ENCODE data around the gene IGF2R. TPM values are rescaled to one million over a fixed set of nuclear protein-coding genes. Genes with fewer than 3 reads are reported as not detected.

IGF2R gene
- total RNA-seq, 1 donor from 2014 or later: 35.1 TPM

DNA sequence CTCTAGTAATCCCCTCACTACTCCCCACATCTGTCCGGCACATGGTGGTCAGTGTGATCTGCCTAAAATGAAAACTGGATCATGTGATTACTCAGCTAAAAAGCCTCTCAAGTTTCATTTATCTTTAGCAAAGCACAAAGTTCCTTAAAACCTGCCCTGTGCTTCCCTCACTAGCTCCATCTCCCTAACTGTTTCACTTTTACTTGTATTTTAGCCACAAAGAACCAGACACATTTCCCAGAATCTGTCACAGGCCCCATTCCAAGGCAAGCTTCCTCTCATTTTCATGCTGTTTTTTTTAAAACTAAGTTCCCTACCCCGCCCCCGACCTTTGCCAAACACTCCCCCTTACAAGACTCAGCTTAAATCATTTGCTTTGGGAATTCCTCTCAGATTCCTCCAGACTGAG, 8.9 kb upstream of the IGF2R start:
- Histone ChIP-seq H2AFZ (replicated peaks) (no peak overlapping the region), H3K4me3 (no peak overlapping the region), H3K27me3 (peaks cover 36% of the 10 kb centered on the region), H3K36me3 (no peaks in the 10 kb centered on the region), H4K20me1 (ENCODE audit: low read depth) (no peaks in the 10 kb centered on the region), H3K27ac (no peak overlapping the region), H3K9ac (no peak overlapping the region), H3K4me1 (no peaks in the 10 kb centered on the region), H3F3A (ENCODE audit: low read depth) (no peaks in the 10 kb centered on the region), H3K79me2 (ENCODE audit: low read depth) (no peaks in the 10 kb centered on the region), H3K4me2 (no peak overlapping the region), H3K9me3 (ENCODE audit: low read depth) (no peaks in the 10 kb centered on the region)
- peaks cover 7% of the 10 kb centered on the region for H3K27me3 Mint-ChIP-seq (ENCODE audit: insufficient read depth, low read depth)
- H3K4me1 Mint-ChIP-seq: no peaks in the 10 kb centered on the region
- no peaks in the 10 kb centered on the region for H3K36me3 Mint-ChIP-seq
- DNase-seq (ENCODE audit: low spot score): no peak
- H3K27ac Mint-ChIP-seq: peak overlapping the region; percentile 3
- no peak overlapping the region for H3K4me3 Mint-ChIP-seq
- no peaks in the 10 kb centered on the region for H3K9me3 Mint-ChIP-seq
- TF ChIP-seq, protein P1, sequence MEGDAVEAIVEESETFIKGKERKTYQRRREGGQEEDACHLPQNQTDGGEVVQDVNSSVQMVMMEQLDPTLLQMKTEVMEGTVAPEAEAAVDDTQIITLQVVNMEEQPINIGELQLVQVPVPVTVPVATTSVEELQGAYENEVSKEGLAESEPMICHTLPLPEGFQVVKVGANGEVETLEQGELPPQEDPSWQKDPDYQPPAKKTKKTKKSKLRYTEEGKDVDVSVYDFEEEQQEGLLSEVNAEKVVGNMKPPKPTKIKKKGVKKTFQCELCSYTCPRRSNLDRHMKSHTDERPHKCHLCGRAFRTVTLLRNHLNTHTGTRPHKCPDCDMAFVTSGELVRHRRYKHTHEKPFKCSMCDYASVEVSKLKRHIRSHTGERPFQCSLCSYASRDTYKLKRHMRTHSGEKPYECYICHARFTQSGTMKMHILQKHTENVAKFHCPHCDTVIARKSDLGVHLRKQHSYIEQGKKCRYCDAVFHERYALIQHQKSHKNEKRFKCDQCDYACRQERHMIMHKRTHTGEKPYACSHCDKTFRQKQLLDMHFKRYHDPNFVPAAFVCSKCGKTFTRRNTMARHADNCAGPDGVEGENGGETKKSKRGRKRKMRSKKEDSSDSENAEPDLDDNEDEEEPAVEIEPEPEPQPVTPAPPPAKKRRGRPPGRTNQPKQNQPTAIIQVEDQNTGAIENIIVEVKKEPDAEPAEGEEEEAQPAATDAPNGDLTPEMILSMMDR (IDR thresholded peaks at IDR 0.05): no peak
- TF ChIP-seq EZH2 (IDR thresholded peaks at IDR 0.05) (no peak), EZH2phosphoT487 (IDR thresholded peaks at IDR 0.05) (no peak)

GRCh38 chr6:159960485-159960884, 8.4 kb upstream of the IGF2R start:
- Histone ChIP-seq H3K4me1 (no peaks in the 10 kb centered on the region), H3K9ac (no peak overlapping the region), H3K4me3 (no peak overlapping the region), H2AFZ (replicated peaks) (no peak overlapping the region), H3K4me2 (no peak overlapping the region), H3K36me3 (no peaks in the 10 kb centered on the region), H3K79me2 (ENCODE audit: low read depth) (no peaks in the 10 kb centered on the region), H3K27ac (no peak overlapping the region), H4K20me1 (ENCODE audit: low read depth) (no peaks in the 10 kb centered on the region), H3F3A (ENCODE audit: low read depth) (no peaks in the 10 kb centered on the region), H3K27me3 (peaks cover 41% of the 10 kb centered on the region), H3K9me3 (ENCODE audit: low read depth) (no peaks in the 10 kb centered on the region)
- no peaks in the 10 kb centered on the region for H3K36me3 Mint-ChIP-seq
- no peaks in the 10 kb centered on the region for H3K9me3 Mint-ChIP-seq
- no peak for TF ChIP-seq EZH2 (IDR thresholded peaks at IDR 0.05)
- TF ChIP-seq, protein P1 (IDR thresholded peaks at IDR 0.05): no peak
- H3K27me3 Mint-ChIP-seq (ENCODE audit: insufficient read depth, low read depth): peaks cover 7% of the 10 kb centered on the region
- peak overlapping the region; percentile 3 for H3K27ac Mint-ChIP-seq
- H3K4me3 Mint-ChIP-seq: no peak overlapping the region
- no peak for DNase-seq (ENCODE audit: low spot score)
- no peaks in the 10 kb centered on the region for H3K4me1 Mint-ChIP-seq

DNA sequence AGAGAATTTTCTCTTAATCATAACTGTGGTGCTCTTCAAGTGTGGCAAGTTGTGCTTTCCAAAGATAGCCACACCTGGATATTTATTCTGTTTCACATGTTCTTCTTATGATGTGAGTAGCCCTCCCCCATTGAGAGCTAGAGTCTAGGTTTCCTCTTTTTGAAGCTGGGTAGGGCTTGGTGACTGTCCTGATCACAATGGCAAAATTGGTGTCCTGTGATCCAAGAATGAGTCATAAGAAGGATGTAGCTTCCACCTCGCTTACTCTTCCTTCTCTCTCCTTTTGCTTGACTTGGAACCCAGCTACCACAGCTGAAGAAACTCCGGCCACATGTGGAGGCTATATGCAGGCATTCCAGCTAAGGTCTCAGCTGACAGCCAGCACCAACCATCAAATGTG, 7.4 kb upstream of the IGF2R start:
- Histone ChIP-seq H3K9ac (no peak overlapping the region), H4K20me1 (ENCODE audit: low read depth) (no peaks in the 10 kb centered on the region), H2AFZ (replicated peaks) (no peak overlapping the region), H3K27me3 (peaks cover 52% of the 10 kb centered on the region), H3K79me2 (ENCODE audit: low read depth) (no peaks in the 10 kb centered on the region), H3K36me3 (no peaks in the 10 kb centered on the region), H3K9me3 (ENCODE audit: low read depth) (no peaks in the 10 kb centered on the region), H3K4me2 (no peak overlapping the region), H3K4me3 (no peak overlapping the region), H3F3A (ENCODE audit: low read depth) (no peaks in the 10 kb centered on the region), H3K4me1 (no peaks in the 10 kb centered on the region), H3K27ac (no peak overlapping the region)
- Mint-ChIP-seq H3K4me3 (no peak overlapping the region), H3K4me1 (no peaks in the 10 kb centered on the region), H3K9me3 (no peaks in the 10 kb centered on the region), H3K27ac (no peak overlapping the region), H3K36me3 (no peaks in the 10 kb centered on the region), H3K27me3 (ENCODE audit: insufficient read depth, low read depth) (peaks cover 7% of the 10 kb centered on the region)
- no peak for DNase-seq (ENCODE audit: low spot score)
- TF ChIP-seq EZH2 (IDR thresholded peaks at IDR 0.05) (no peak), EZH2phosphoT487 (IDR thresholded peaks at IDR 0.05) (no peak)
- TF ChIP-seq, protein P1 (IDR thresholded peaks at IDR 0.05): no peak

All from neural progenitor cell (in vitro differentiated cells).